ENCODE data around the gene JPH2. TPM values are rescaled to one million over a fixed set of nuclear protein-coding genes. Genes with fewer than 3 reads are reported as not detected.

The JPH2 gene
- polyA plus RNA-seq, 1 donor = 1.4 TPM

GRCh38 chr20:44075191-44075949, 111.6 kb downstream of the JPH2 start:
- DNase-seq = no peak

GRCh38 chr20:44074252-44075151, 112.5 kb downstream of the JPH2 start:
- DNase-seq = no peak

DNA sequence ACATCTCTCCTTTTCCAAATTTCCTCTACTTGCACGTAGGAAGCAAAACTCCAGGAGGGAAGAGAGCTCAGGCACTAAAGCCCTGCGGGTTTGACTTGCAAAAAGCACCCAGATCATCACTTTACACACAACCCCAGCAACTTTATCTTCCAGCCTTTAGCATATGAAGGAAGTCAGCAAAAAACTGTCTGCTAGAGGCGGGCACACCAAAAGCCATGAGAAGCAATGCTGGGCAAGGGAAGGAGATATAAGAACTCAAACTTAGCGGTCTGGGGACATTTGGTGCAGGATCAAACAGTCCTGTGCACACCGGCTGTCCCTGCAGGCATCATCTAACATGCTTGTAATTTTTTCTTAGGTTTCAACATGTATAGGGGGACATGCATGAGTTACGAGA, 113.3 kb downstream of the JPH2 start:
- no peak for DNase-seq

DNA sequence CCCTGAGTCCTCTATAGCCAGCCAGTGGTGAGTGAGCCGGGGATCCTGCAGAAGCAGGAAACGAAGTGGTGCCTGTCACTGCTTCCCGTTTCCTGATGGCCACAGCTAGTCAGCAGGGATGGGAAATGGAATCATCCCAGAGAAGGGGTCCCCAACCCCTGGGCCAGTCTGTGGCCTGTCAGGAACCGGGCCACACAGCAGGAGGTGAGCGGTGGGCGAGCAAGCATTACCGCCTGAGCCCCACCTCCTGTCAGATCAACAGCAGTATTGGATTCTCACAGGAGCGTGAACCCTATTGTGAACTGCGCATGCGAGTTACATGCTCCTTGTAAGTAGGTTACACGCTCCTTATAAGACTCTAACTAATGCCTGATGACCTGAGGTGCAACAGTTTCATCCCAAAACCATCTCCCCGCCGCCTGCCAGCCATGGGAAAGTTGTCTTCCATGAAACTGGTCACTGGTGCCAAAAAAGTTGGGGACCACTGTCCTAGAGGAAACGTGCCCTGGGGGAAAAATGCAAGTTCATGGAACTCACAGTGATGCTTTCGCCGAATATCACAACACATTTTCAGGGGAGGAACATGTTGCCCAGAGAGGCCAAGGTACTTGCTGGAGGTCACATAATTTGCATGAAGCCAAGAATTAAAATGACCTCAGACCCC, 113.8 kb downstream of the JPH2 start:
- DNase-seq = no peak

- no peak for DNase-seq
These were observed 114.6 kb downstream of the JPH2 start for GRCh38 chr20:44072384-44072783.

DNA sequence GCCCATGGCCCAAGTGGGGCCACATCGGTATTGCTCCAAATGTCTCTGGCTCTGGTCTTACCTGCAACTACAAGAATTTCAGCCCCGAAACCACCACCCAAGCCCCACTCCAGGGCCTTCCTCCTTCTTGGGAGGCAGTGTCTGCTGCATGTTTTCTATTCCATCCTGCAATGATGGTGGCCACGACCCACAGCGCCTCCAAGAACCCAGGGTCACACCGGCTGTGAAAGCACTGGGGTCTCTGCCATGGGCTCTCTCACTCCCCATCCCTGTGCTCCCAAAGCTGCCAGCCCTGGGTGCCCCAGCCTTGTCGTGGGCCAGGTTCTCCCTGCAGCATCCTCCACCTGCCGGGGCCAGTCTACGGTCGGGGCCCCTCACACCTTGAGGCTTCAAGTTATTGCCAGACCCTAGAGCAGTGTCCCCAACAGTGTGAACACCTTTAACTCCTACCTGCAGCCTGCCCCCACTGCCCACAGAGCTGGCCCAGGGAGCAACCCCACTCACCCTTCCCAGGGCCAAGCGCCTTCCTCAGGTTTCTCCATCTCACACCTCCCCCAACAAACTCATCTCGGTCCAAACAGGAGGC, 115.4 kb downstream of the JPH2 start:
- no peak for DNase-seq

DNA sequence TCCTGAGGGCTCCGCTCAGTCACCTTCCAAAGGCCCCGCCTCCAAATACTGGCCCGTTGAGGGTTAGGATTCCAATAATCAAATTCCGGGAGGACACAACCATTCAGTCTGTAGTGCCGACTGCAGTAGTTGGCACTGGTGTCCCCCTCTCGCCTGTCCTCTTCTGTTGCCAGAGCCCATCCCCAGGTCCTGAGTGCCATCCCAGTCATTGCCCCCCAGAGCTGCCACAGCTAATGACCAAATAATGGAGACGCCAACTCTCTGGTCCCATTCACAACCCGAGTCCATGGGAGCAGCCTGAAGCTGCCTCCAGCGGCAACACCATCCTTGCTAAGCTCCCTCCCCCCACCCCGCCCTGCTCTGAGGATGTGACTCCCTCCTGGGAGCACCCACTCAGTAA, 115.9 kb downstream of the JPH2 start:
- no peak for DNase-seq

- no peak for DNase-seq
These were observed 116.7 kb downstream of the JPH2 start for GRCh38 chr20:44070139-44070900.

DNA sequence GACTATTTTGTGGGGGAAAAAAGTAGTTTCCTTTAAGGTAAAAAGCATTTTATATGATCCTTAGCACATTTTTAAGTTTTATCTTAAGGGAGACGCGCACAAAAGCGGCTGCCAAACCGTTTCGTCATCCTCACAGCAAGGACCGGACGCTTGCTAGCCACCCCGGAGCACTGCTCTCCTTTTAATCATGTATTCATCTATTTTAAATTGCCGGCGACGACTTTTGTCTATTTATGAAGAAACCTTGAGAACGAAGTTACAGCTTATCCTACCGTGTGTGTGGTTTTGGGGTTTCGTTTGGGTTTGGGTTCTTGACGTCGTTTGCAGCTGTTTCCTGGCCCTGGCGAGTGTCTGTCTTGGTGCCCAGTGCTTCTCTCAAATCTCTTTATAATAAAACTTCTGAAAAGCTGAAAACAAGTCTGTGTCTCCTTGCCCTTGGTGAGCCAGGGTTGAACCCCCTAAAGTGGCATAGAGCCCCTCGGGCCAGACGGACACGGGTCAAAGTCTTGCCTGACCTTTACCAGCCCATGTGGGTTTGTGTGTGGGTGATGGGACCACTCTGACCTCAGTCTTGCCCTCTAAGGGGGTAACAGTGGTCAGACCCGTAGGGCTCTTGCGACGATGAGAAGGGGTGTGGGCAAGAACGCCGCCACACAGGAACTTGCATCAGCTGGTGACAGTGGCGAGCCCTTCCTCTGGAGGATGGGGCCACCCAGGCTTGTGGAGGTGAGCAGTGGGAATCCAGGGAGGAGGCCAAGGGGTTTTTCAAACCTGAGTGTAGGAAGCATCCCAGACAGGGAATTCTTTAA, 117.6 kb downstream of the JPH2 start:
- no peak for DNase-seq

- DNase-seq = no peak
These were observed 118.4 kb downstream of the JPH2 start for GRCh38 chr20:44068316-44069201.

DNA sequence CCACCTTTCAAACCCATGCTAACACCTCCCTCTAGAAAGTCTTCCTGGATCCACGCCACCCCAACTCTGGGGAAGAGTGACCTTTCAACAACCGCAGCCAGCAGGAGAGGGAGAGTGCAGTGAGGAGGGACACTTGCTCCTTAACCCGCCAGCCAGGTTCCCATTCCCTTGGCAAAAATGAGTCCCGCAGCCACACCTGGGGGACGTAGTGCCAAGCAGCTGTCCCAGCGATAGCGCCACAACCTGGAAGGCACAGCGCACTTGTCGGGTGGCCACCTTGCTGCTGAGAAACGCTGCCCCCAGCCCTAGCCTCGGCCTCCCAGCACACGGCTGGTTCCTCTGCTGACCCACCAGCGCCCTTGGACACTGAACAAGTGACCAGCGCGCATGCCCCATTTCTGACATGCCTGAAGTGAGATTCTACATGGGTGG, 119.3 kb downstream of the JPH2 start:
- no peak for DNase-seq

- no peak for DNase-seq
These were observed 120.1 kb downstream of the JPH2 start for GRCh38 chr20:44066645-44067606.

GRCh38 chr20:44065401-44066340, 121.3 kb downstream of the JPH2 start:
- DNase-seq = no peak

DNA sequence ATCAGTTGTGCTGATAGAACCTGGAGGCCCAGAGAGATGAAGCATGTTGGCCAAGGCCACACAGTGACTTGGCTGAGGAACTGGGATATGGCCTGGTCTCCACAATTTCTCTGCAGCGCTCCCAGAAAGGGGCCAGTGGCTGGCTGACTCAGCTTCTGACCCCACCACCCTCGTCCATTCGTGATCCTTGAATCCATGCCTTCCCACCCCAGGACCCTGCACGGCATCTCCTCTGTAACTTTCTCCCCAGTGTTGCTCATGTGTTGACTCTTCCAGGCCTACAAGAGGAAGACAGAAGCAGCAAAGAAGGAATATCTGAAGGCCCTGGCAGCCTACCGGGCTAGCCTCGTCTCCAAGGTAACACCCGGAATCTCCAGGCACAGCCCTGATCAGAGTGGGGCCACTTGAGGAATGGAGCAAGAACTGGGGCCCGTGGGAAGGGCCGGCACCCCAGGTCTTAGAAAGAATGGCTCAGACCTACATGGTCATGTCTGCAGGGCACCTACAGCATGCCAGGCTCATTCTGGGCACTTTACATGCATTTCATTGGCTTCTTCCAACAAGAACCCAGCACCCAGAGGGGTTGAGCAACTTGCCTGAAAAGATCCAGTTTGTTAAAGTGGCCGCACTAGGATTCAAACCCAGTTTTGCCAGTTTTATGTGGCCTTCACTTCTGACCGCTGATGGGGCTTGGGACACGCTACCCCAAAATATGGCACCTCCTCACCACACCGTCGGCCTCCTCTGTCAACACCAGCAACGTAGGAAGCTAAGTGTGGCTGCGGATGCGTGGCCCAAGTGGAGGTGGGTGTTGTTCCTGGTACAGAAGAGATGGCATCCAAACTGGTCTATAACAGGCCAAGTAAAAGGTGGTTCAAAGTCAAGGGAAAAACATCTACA, 122.2 kb downstream of the JPH2 start:
- DNase-seq = no peak
